Liver (tissue), 3 donors: ENCODE data around the gene LOXHD1.

Source experiments
- EGR1 ChIP-seq, 2 donors: IDR thresholded peaks; 2 replicates each; pipeline ENCODE4 v1.6.1; 2016 to 2018; ENCODE audit warnings: antibody characterized with exemption in 2 of 2, low read depth in 2 of 2
- FOXA1 ChIP-seq: IDR thresholded peaks from 2 replicates; pipeline ENCODE4 v1.6.1; 2016; ENCODE audit warnings: antibody characterized with exemption
- GABPA ChIP-seq, 2 donors: IDR thresholded peaks in 1 of 2; conservative IDR thresholded peaks in 1 of 2; 2 replicates each; pipeline ENCODE4 v1.6.1; 2016; ENCODE audit warnings: antibody characterized with exemption in 2 of 2, mild to moderate bottlenecking in 1 of 2, moderate library complexity in 1 of 2
- RAD21 ChIP-seq, 2 donors: IDR thresholded peaks; 2 replicates each; pipeline ENCODE4 v1.6.1; 2016; ENCODE audit warnings: antibody characterized with exemption in 2 of 2, mild to moderate bottlenecking in 2 of 2
- SP1 ChIP-seq: IDR thresholded peaks from 2 replicates; pipeline ENCODE4 v1.6.1; 2018; ENCODE audit warnings: antibody characterized with exemption, mild to moderate bottlenecking
- YY1 ChIP-seq: IDR thresholded peaks from 2 replicates; pipeline ENCODE4 v1.6.1; 2016; ENCODE audit warnings: antibody characterized with exemption, mild to moderate bottlenecking
- TF ChIP-seq, protein P1 (sequence below): fragments of 150-350 bp; IDR thresholded peaks from 2 replicates; pipeline ENCODE4 v1.5.1; 2017; ENCODE audit warnings: improper control_type of control experiment, low read depth, low read length; ENCODE audit not compliant: missing input control
- TF ChIP-seq, protein P2 (sequence below): IDR thresholded peaks from 2 replicates; pipeline ENCODE4 v1.6.1; 2016; ENCODE audit warnings: antibody characterized with exemption
- donor health status: healthy.
- donor health status: healthy.

DNA sequence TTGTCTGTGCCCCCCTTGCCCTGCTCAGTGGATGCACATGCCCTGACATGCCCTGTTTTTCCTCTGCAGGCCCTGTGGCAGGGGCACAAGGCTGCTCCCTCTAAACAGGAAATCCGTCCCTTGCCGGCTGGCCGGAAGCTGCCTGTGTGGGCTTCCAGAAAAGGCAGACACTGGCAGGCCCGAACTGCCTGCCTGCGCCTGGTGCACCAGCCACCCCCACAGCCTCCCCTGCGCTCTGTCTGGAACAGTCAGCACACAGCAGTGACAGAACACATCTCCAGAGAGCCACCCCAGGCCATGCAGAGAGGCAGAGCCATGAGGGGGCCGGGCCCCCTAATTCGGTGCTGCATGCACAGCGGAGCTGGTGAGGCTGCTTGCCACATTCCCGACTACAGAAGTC, 33.5 kb downstream of the LOXHD1 start:
- TF ChIP-seq, protein P1, sequence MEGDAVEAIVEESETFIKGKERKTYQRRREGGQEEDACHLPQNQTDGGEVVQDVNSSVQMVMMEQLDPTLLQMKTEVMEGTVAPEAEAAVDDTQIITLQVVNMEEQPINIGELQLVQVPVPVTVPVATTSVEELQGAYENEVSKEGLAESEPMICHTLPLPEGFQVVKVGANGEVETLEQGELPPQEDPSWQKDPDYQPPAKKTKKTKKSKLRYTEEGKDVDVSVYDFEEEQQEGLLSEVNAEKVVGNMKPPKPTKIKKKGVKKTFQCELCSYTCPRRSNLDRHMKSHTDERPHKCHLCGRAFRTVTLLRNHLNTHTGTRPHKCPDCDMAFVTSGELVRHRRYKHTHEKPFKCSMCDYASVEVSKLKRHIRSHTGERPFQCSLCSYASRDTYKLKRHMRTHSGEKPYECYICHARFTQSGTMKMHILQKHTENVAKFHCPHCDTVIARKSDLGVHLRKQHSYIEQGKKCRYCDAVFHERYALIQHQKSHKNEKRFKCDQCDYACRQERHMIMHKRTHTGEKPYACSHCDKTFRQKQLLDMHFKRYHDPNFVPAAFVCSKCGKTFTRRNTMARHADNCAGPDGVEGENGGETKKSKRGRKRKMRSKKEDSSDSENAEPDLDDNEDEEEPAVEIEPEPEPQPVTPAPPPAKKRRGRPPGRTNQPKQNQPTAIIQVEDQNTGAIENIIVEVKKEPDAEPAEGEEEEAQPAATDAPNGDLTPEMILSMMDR = no peak
- no peak for TF ChIP-seq SP1
- TF ChIP-seq YY1 = no peak
- no peak for TF ChIP-seq EGR1 (IDR thresholded peaks at IDR 0.05; ENCODE audit: low read depth in 2 of 2)
- TF ChIP-seq, protein P2, sequence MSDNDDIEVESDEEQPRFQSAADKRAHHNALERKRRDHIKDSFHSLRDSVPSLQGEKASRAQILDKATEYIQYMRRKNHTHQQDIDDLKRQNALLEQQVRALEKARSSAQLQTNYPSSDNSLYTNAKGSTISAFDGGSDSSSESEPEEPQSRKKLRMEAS = no peak
- TF ChIP-seq RAD21 (IDR thresholded peaks at IDR 0.05) = no peak
- TF ChIP-seq GABPA (IDR thresholded peaks at IDR 0.05 in 1 of 2, conservative IDR thresholded peaks at IDR 0.05 in 1 of 2) = no peak
- TF ChIP-seq FOXA1 = no peak
